Activated CD8-positive, alpha-beta T cell treated with anti-CD3 and anti-CD28 coated beads for 36 hours (primary cell): ENCODE measurements around the gene TTC28. TPM values are rescaled to one million over a fixed set of nuclear protein-coding genes. Genes with fewer than 3 reads are reported as not detected.

Experiments
- ATAC-seq: fragments of 200-7000 bp; cut with Tn5 transposase; one replicate; pipeline ENCODE4 v1.10.0; 2021; ENCODE audit warnings: mild to moderate bottlenecking, moderate library complexity
- CTCF ChIA-PET: fragments of 350-600 bp; sonication (Branson Sonifier 250); formaldehyde crosslinking; loops from one replicate; lab custom pipeline; 2021; ENCODE audit warnings: antibody characterized with exemption; lab: Charles Lee
- POLR2A ChIA-PET: fragments of 350-600 bp; sonication (Branson Sonifier 250); formaldehyde crosslinking; loops from one replicate; lab custom pipeline; 2021; ENCODE audit warnings: antibody characterized with exemption; lab: Charles Lee
- DNase-seq: peaks from one replicate; pipeline ENCODE4 v3.0.0-alpha.2; 2020
- H3K27ac Mint-ChIP-seq: one replicate; pipeline ENCODE4 v1.8.0; 2021; ENCODE audit warnings: mild to moderate bottlenecking, mixed read lengths
- H3K27me3 Mint-ChIP-seq: one replicate; pipeline ENCODE4 v1.8.0; 2021; ENCODE audit warnings: mixed read lengths
- H3K36me3 Mint-ChIP-seq: one replicate; pipeline ENCODE4 v1.8.0; 2021; ENCODE audit warnings: low read depth, mixed read lengths
- H3K4me1 Mint-ChIP-seq: one replicate; pipeline ENCODE4 v1.8.0; 2021; ENCODE audit warnings: low read depth, mixed read lengths
- H3K4me3 Mint-ChIP-seq: one replicate; pipeline ENCODE4 v1.8.0; 2021; ENCODE audit warnings: mild to moderate bottlenecking, moderate library complexity, mixed read lengths
- H3K9me3 Mint-ChIP-seq: one replicate; pipeline ENCODE4 v1.8.0; 2021; ENCODE audit warnings: mixed read lengths
- CTCF ChIP-seq: fragments of 200-600 bp; IDR thresholded peaks from one replicate; pipeline ENCODE4 v1.8.0; 2022; ENCODE audit warnings: antibody characterized with exemption, mild to moderate bottlenecking
- intact Hi-C: fragments of 100-400 bp; cut with micrococcal nuclease; formaldehyde crosslinking; loops from one replicate; pipeline ENCODE4 v1.10.0; 2022
- total RNA-seq, 2 experiments: library from RNA; stranded (reverse); gene quantifications; one replicate each; pipeline ENCODE4 v1.2.3, GENCODE V29; 2021

The TTC28 gene
- total RNA-seq, 2 experiments from 2014 or later, result 0.58 to 1.9 TPM

- Mint-ChIP-seq H3K9me3 (no peaks in the 10 kb centered on the region), H3K4me3 (no peak overlapping the region), H3K4me1 (peaks cover 8% of the 10 kb centered on the region), H3K36me3 (no peaks in the 10 kb centered on the region), H3K27ac (no peak overlapping the region), H3K27me3 (no peaks in the 10 kb centered on the region)
- POLR2A ChIA-PET, result no interaction called here
- CTCF ChIA-PET, result interaction anchor here (1.5 kb wide), 1 partner anchor 105 kb away, joined by 3 read pairs; no protein-coding TSS in a partner anchor
- ATAC-seq (no peak), DNase-seq (no peak)
- intact Hi-C loops, result no loop called here
- TF ChIP-seq CTCF, result no peak
Measured at GRCh38 chr22:27991586-27992293, 687.9 kb downstream of the TTC28 start.

- POLR2A ChIA-PET, result no interaction called here
- CTCF ChIA-PET, result interaction anchor here (0.8 kb wide), 1 partner anchor 167 kb away, joined by 3 read pairs; no protein-coding TSS in a partner anchor
- no peaks in the 10 kb centered on the region for H3K9me3 Mint-ChIP-seq
- no peak overlapping the region for H3K4me3 Mint-ChIP-seq
- no peak for ATAC-seq
- intact Hi-C loops, result no loop called here
- peak; percentile 7 for DNase-seq
- H3K27ac Mint-ChIP-seq, result no peak overlapping the region
- no peaks in the 10 kb centered on the region for H3K36me3 Mint-ChIP-seq
- H3K27me3 Mint-ChIP-seq, result no peaks in the 10 kb centered on the region
- peak; percentile 43 for TF ChIP-seq CTCF
- peaks cover 8% of the 10 kb centered on the region for H3K4me1 Mint-ChIP-seq
Measured at GRCh38 chr22:27990879-27991278, 688.8 kb downstream of the TTC28 start.

- ATAC-seq (no peak), DNase-seq (no peak)
- POLR2A ChIA-PET, result no interaction called here
Measured at GRCh38 chr22:27990451-27990840, 689.2 kb downstream of the TTC28 start.

GRCh38 chr22:27989758-27990450, 689.7 kb downstream of the TTC28 start:
- TF ChIP-seq CTCF, result no peak
- DNase-seq, result no peak
- POLR2A ChIA-PET, result no interaction called here

More at GRCh38 chr22:27990451-27990840, 689.2 kb downstream of the TTC28 start:
- CTCF ChIA-PET, result interaction anchor here (0.8 to 1.2 kb wide), 2 partner anchors 29 to 166 kb away, joined by 3 to 4 read pairs; no protein-coding TSS in a partner anchor
- H3K9me3 Mint-ChIP-seq, result no peaks in the 10 kb centered on the region
- H3K36me3 Mint-ChIP-seq, result no peaks in the 10 kb centered on the region
- no peak overlapping the region for H3K4me3 Mint-ChIP-seq
- H3K4me1 Mint-ChIP-seq, result peaks cover 8% of the 10 kb centered on the region
- TF ChIP-seq CTCF, result no peak
- H3K27ac Mint-ChIP-seq, result no peak overlapping the region
- H3K27me3 Mint-ChIP-seq, result no peaks in the 10 kb centered on the region
- intact Hi-C loops, result no loop called here

DNA sequence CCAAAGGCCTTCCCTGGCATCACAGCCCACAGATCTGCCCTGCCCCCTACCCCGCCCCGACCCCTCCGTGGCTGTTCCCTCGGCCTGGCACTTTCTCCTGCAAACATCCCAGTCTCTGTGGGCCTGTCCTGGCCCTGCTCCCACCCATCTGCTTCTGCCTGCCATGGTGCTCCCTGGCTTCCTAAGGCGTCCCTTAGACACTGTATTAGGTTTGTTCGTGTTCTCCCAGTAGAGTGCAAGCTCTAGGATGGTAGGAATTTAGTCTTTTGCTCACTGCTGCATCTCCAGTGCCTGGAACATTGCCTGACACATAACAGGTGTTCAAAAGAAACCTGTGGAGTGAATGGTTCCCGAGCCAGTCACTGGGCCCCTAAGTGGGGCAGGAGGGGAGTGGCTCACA, 690.9 kb downstream of the TTC28 start:
- no peak for ATAC-seq
- DNase-seq, result no peak
- no peak for TF ChIP-seq CTCF
- Mint-ChIP-seq H3K4me1 (peaks cover 8% of the 10 kb centered on the region), H3K4me3 (no peak overlapping the region), H3K9me3 (no peaks in the 10 kb centered on the region), H3K36me3 (no peaks in the 10 kb centered on the region), H3K27ac (no peak overlapping the region), H3K27me3 (no peaks in the 10 kb centered on the region)
- intact Hi-C loops, result no loop called here
- ChIA-PET POLR2A (no interaction called here), CTCF (interaction anchor here (1.6 kb wide), 1 partner anchor 102 kb away, joined by 4 read pairs; no protein-coding TSS in a partner anchor)

More at GRCh38 chr22:27989758-27990450, 689.7 kb downstream of the TTC28 start:
- Mint-ChIP-seq H3K36me3 (no peaks in the 10 kb centered on the region), H3K27ac (no peak overlapping the region), H3K4me3 (no peak overlapping the region), H3K9me3 (no peaks in the 10 kb centered on the region), H3K27me3 (no peaks in the 10 kb centered on the region), H3K4me1 (peaks cover 8% of the 10 kb centered on the region)
- ATAC-seq, result no peak
- CTCF ChIA-PET, result interaction anchor here (0.8 to 1.2 kb wide), 2 partner anchors 30 to 166 kb away, joined by 3 to 4 read pairs; no protein-coding TSS in a partner anchor
- intact Hi-C loops, result no loop called here
